H9 (cell line): ENCODE data around the gene CTNNA3. TPM values are rescaled to one million over a fixed set of nuclear protein-coding genes. Genes with fewer than 3 reads are reported as not detected.

Experiments used
- DNase-seq: peaks from one replicate; pipeline ENCODE4 v3.0.0-alpha.2; 2017
- H2AFZ ChIP-seq: one replicate; pipeline ENCODE4 v1.6.1; 2013; ENCODE audit warnings: mild to moderate bottlenecking, low read length, control low read depth, moderate library complexity
- H2AK5ac ChIP-seq: 2 replicates; pipeline ENCODE4 v1.6.1; 2013; ENCODE audit warnings: low read length, control low read depth, mixed read lengths; ENCODE audit not compliant: insufficient read length
- H2BK120ac ChIP-seq: one replicate; pipeline ENCODE4 v1.6.1; 2013; ENCODE audit warnings: low read depth, mild to moderate bottlenecking, low read length, control low read depth, inconsistent platforms; ENCODE audit not compliant: poor library complexity, severe bottlenecking
- H2BK12ac ChIP-seq: 2 replicates; pipeline ENCODE4 v1.6.1; 2013; ENCODE audit warnings: low read length, control low read depth, mixed read lengths, low read depth; ENCODE audit not compliant: insufficient read length
- H2BK15ac ChIP-seq: 2 replicates; pipeline ENCODE4 v1.6.1; 2013; ENCODE audit warnings: low read depth, low read length, control low read depth
- H2BK20ac ChIP-seq: one replicate; pipeline ENCODE4 v1.6.1; 2013; ENCODE audit warnings: low read depth, mild to moderate bottlenecking, low read length, control low read depth, inconsistent platforms; ENCODE audit not compliant: poor library complexity, severe bottlenecking
- H2BK5ac ChIP-seq: 2 replicates; pipeline ENCODE4 v1.6.1; 2013; ENCODE audit warnings: low read length, control low read depth, mixed read lengths; ENCODE audit not compliant: insufficient read length
- H3K14ac ChIP-seq: 2 replicates; pipeline ENCODE4 v1.6.1; 2013; ENCODE audit warnings: low read length, control low read depth; ENCODE audit not compliant: insufficient read depth
- H3K18ac ChIP-seq: 2 replicates; pipeline ENCODE4 v1.6.1; 2013; ENCODE audit warnings: low read depth, mild to moderate bottlenecking, mixed read lengths, low read length, control low read depth; ENCODE audit not compliant: insufficient read length
- H3K23ac ChIP-seq: 2 replicates; pipeline ENCODE4 v1.6.1; 2013; ENCODE audit warnings: low read length, control low read depth, mixed read lengths, low read depth; ENCODE audit not compliant: insufficient read length
- H3K23me2 ChIP-seq: 2 replicates; pipeline ENCODE4 v1.6.1; 2013; ENCODE audit warnings: low read depth, mild to moderate bottlenecking, mixed read lengths, low read length, control low read depth; ENCODE audit not compliant: insufficient read length, poor library complexity, severe bottlenecking
- H3K27ac ChIP-seq: 2 replicates; pipeline ENCODE4 v1.5.1; 2013; ENCODE audit warnings: low read length, control low read depth, mixed read lengths, low read depth; ENCODE audit not compliant: insufficient read length
- H3K27me3 ChIP-seq: 2 replicates; pipeline ENCODE4 v1.6.1; 2013; ENCODE audit warnings: low read length, control low read depth, inconsistent platforms; ENCODE audit not compliant: insufficient read depth
- H3K4ac ChIP-seq: 2 replicates; pipeline ENCODE4 v1.6.1; 2013; ENCODE audit warnings: low read depth, mild to moderate bottlenecking, control low read depth, inconsistent platforms, low read length, moderate library complexity
- H3K4me1 ChIP-seq: 2 replicates; pipeline ENCODE4 v1.6.1; 2013; ENCODE audit warnings: low read length, control low read depth, inconsistent platforms; ENCODE audit not compliant: insufficient read depth
- H3K4me2 ChIP-seq: 2 replicates; pipeline ENCODE4 v1.6.1; 2013; ENCODE audit warnings: low read length, control low read depth, mixed read lengths; ENCODE audit not compliant: insufficient read length, insufficient read depth
- H3K56ac ChIP-seq: 2 replicates; pipeline ENCODE4 v1.6.1; 2013; ENCODE audit warnings: low read depth, mild to moderate bottlenecking, mixed read lengths, low read length, control low read depth; ENCODE audit not compliant: insufficient read length
- H3K79me1 ChIP-seq: 2 replicates; pipeline ENCODE4 v1.6.1; 2013; ENCODE audit warnings: low read depth, mild to moderate bottlenecking, moderate library complexity, low read length, control low read depth, inconsistent platforms; ENCODE audit not compliant: insufficient read depth, poor library complexity, severe bottlenecking
- H3K79me2 ChIP-seq: 2 replicates; pipeline ENCODE4 v1.6.1; 2013; ENCODE audit warnings: low read length, control low read depth, inconsistent platforms; ENCODE audit not compliant: insufficient read depth
- H3K9ac ChIP-seq: 2 replicates; pipeline ENCODE4 v1.6.1; 2013; ENCODE audit warnings: low read length, control low read depth, mixed read lengths; ENCODE audit not compliant: insufficient read length; ENCODE audit errors: extremely low read depth
- H3K9me3 ChIP-seq: one replicate; pipeline ENCODE4 v1.6.1; 2013; ENCODE audit warnings: low read depth, low read length, inconsistent platforms; ENCODE audit not compliant: control insufficient read depth
- H3T11ph ChIP-seq: one replicate; pipeline ENCODE4 v1.6.1; 2013; ENCODE audit warnings: mild to moderate bottlenecking, low read length, control low read depth, inconsistent platforms
- H4K20me1 ChIP-seq: one replicate; pipeline ENCODE4 v1.6.1; 2013; ENCODE audit not compliant: control insufficient read depth, insufficient read length, insufficient read depth
- H4K5ac ChIP-seq: 2 replicates; pipeline ENCODE4 v1.6.1; 2013; ENCODE audit warnings: low read depth, mild to moderate bottlenecking, mixed read lengths, low read length, control low read depth; ENCODE audit not compliant: insufficient read length
- H4K8ac ChIP-seq: replicated peaks from 2 replicates; pipeline ENCODE4 v1.6.1; 2013; ENCODE audit warnings: low read length, control low read depth, mixed read lengths, low read depth; ENCODE audit not compliant: insufficient read length
- H4K91ac ChIP-seq: 2 replicates; pipeline ENCODE4 v1.6.1; 2013; ENCODE audit warnings: low read depth, mild to moderate bottlenecking, moderate library complexity, mixed read lengths, low read length, control low read depth; ENCODE audit not compliant: insufficient read length
- H3K27ac Mint-ChIP-seq, 3 experiments: 2 replicates in 2 of 3; 3 replicates in 1 of 3; pipeline ENCODE4 v1.8.0; 2020 to 2021; ENCODE audit warnings: mixed read lengths in 3 of 3, mild to moderate bottlenecking in 1 of 3, moderate library complexity in 1 of 3
- H3K27me3 Mint-ChIP-seq: 2 replicates; pipeline ENCODE4 v1.8.0; 2021; ENCODE audit warnings: low read depth, mild to moderate bottlenecking, moderate library complexity, mixed read lengths
- H3K36me3 Mint-ChIP-seq, 3 experiments: 2 replicates in 2 of 3; 3 replicates in 1 of 3; pipeline ENCODE4 v1.8.0; 2020 to 2021; ENCODE audit warnings: low read depth in 3 of 3, mixed read lengths in 3 of 3; ENCODE audit not compliant: insufficient read depth in 1 of 3
- H3K4me1 Mint-ChIP-seq, 2 experiments: 2 replicates each; pipeline ENCODE4 v1.8.0; 2020; ENCODE audit warnings: mixed read lengths in 2 of 2
- H3K4me3 Mint-ChIP-seq, 2 experiments: 2 replicates in 1 of 2; 3 replicates in 1 of 2; pipeline ENCODE4 v1.8.0; 2020 to 2021; ENCODE audit warnings: mild to moderate bottlenecking in 2 of 2, mixed read lengths in 2 of 2, moderate library complexity in 1 of 2
- H3K9me3 Mint-ChIP-seq, 2 experiments: 2 replicates in 1 of 2; 3 replicates in 1 of 2; pipeline ENCODE4 v1.8.0; 2020; ENCODE audit warnings: mild to moderate bottlenecking in 2 of 2, mixed read lengths in 2 of 2, moderate library complexity in 1 of 2
- CTCF ChIP-seq: fragments of 200-600 bp; sonication (generic); conservative IDR thresholded peaks from 3 replicates; pipeline ENCODE4 v1.8.0; 2021; ENCODE audit warnings: antibody characterized with exemption, mild to moderate bottlenecking
- WGBS: extraction: QIAGEN DNeasy Blood & Tissue Kit; methylation state at CpG from one replicate; pipeline ENCODE4 v1.1.7; 2013; ENCODE audit warnings: missing lambda C conversion rate, low lambda C conversion rate, mixed read lengths; ENCODE audit not compliant: insufficient read length; ENCODE audit errors: extremely low coverage; 5-methylcytosine and 5-hydroxymethylcytosine counted together
- total RNA-seq: library from RNA; stranded (reverse); gene quantifications from 2 replicates; pipeline ENCODE4 v1.2.1, GENCODE V29; 2021

The CTNNA3 gene
- total RNA-seq, 1 experiment from 2014 or later, result 3.3 TPM

- no peak overlapping the region for H2AK5ac ChIP-seq
- H3K23me2 ChIP-seq, result no peaks in the 10 kb centered on the region
- WGBS, result no CpG with 5 or more reads among the region's 7 CpGs
These were observed 1366.8 kb downstream of the CTNNA3 start for GRCh38 chr10:66329147-66329546.

More at GRCh38 chr10:66329147-66329546, 1366.8 kb downstream of the CTNNA3 start:
- H3K4me3 Mint-ChIP-seq, result no peak overlapping the region
- Histone ChIP-seq H3K9ac (no peak overlapping the region), H3K23ac (no peak overlapping the region), H2BK5ac (no peak overlapping the region), H3K4me1 (no peaks in the 10 kb centered on the region; the same call in 1 of the 2 replicates), H2BK12ac (no peak overlapping the region), H4K8ac (no peak overlapping the region), H4K20me1 (no peaks in the 10 kb centered on the region), H3K56ac (no peak overlapping the region), H3K27me3 (no peaks in the 10 kb centered on the region), H3K18ac (no peak overlapping the region), H3K9me3 (no peaks in the 10 kb centered on the region), H3K4ac (no peak overlapping the region), H3K27ac (no peak overlapping the region), H3K4me2 (no peak overlapping the region), H3K79me2 (no peaks in the 10 kb centered on the region), H2AFZ (no peak overlapping the region), H2BK20ac (no peak overlapping the region), H2BK120ac (no peak overlapping the region), H3T11ph (no peak overlapping the region), H3K14ac (no peak overlapping the region), H3K79me1 (no peaks in the 10 kb centered on the region), H4K5ac (no peak overlapping the region), H2BK15ac (no peak overlapping the region), H4K91ac (no peak overlapping the region)
- peak overlapping the region in 1 of 3 experiments; percentile 76; a peak in 3 of 7 replicates for H3K27ac Mint-ChIP-seq
- peaks cover 4 to 11% of the 10 kb centered on the region in 2 experiments; a peak in 4 of 5 replicates for H3K9me3 Mint-ChIP-seq
- peak; percentile 32 for DNase-seq
- H3K4me1 Mint-ChIP-seq, result peaks cover 12 to 16% of the 10 kb centered on the region in 2 experiments
- no peaks in the 10 kb centered on the region for H3K27me3 Mint-ChIP-seq
- peaks cover 0 to 4% (median 0%) of the 10 kb centered on the region in 3 experiments; a peak in 3 of 7 replicates for H3K36me3 Mint-ChIP-seq
- no peak for TF ChIP-seq CTCF
